ENCODE results near the gene KDM4C. TPM values are rescaled to one million over a fixed set of nuclear protein-coding genes. Genes with fewer than 3 reads are reported as not detected.
A peak's percentile ranks its signal among the peaks of the same experiment; 100 is the strongest.
"Not testable (repeated sequence)": the region's sequence is repeated elsewhere in the genome, so short reads cannot be mapped to it uniquely, and the experiment has no call there.

KDM4C gene
- total RNA-seq, 1 experiment from 2014 or later, result 17.0 TPM

GRCh38 chr9:6779417-6780241 is 21.9 kb downstream of the KDM4C start:
- no peak overlapping the region for H3K4me3 ChIP-seq
- peaks cover 8% of the 10 kb centered on the region; the same call in 1 of the 2 replicates for H3K4me1 ChIP-seq
- H3K27me3 ChIP-seq, result no peaks in the 10 kb centered on the region
- H3K36me3 ChIP-seq, result no peaks in the 10 kb centered on the region
- no peaks in the 10 kb centered on the region for H3K9me3 ChIP-seq (replicated peaks)
- DNase-seq, result no peak
- H3K27ac ChIP-seq, result no peak overlapping the region

DNA sequence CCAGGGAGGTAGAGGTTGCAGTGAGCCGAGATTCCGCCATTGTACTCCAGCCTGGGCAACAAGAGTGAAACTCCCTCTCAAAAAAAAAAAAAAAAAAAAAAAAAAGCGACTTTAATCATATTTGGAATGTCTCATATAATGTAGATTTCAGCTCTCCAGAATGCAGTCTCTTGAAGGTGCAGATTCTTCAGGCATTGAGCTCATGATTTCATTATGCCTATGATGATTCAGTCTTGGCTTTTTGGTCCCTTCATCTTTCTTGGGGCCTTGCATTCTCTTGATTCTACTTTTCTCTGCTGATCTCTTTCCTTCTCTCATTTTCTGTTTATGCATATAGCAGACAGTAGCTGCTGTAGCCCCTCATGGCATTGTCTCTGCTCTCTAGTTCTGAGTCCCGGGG is 22.9 kb downstream of the KDM4C start:
- H3K4me1 ChIP-seq, result peaks cover 8% of the 10 kb centered on the region; the same call in 1 of the 2 replicates
- no peak overlapping the region for H3K4me3 ChIP-seq
- H3K9me3 ChIP-seq (replicated peaks), result no peaks in the 10 kb centered on the region
- no peaks in the 10 kb centered on the region for H3K36me3 ChIP-seq
- H3K27ac ChIP-seq, result no peak overlapping the region
- DNase-seq, result no peak
- no peaks in the 10 kb centered on the region for H3K27me3 ChIP-seq

GRCh38 chr9:6781476-6781875 is 23.7 kb downstream of the KDM4C start:
- H3K36me3 ChIP-seq, result no peaks in the 10 kb centered on the region
- DNase-seq, result no peak
- no peak overlapping the region for H3K27ac ChIP-seq
- H3K4me3 ChIP-seq, result no peak overlapping the region
- peaks cover 8% of the 10 kb centered on the region; the same call in 1 of the 2 replicates for H3K4me1 ChIP-seq
- no peaks in the 10 kb centered on the region for H3K27me3 ChIP-seq
- no peaks in the 10 kb centered on the region for H3K9me3 ChIP-seq (replicated peaks)

DNA sequence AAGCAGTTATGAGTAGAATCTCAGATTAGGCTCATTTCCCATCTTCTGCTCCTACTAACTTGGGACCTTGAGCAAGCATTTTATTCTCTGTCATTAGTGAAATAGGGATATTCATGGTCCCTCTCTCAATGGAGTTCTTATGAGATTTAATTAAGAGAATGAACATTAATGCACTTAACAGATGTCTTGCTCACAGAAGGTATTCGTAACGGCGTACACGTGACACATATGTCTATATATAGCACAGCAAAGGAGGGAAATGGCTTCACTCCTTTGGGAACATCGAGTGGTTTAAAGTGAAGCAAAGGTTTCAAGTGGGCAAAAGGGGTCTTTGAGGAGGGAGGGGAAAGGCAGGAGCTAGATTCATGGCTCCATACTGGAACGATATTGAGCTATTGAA is 24.6 kb downstream of the KDM4C start:
- H3K4me1 ChIP-seq, result peaks cover 8% of the 10 kb centered on the region; the same call in 1 of the 2 replicates
- no peak overlapping the region for H3K27ac ChIP-seq
- H3K9me3 ChIP-seq (replicated peaks), result no peaks in the 10 kb centered on the region
- H3K4me3 ChIP-seq, result no peak overlapping the region
- H3K36me3 ChIP-seq, result no peaks in the 10 kb centered on the region
- H3K27me3 ChIP-seq, result no peaks in the 10 kb centered on the region
- DNase-seq, result no peak

DNA sequence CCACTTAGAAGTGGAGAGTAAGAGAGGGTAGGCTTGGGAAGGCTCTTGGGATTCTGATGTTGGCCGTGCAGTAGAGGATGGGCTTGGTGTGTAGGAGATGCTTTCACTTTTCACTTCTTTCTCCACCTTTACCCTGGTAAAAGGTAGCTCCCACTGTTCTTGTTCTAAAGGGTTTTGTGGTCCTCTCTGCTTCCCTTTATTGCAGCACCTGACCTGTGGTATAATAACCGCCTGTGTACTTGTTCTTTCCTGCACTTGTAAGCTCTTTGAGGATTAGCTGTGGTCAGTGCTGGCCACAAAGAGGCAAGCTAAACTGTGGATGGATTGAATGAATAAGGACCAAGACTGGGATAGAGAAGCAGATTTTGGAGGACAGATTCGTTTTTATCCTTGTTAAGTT is 25.2 kb downstream of the KDM4C start:
- H3K27me3 ChIP-seq, result no peaks in the 10 kb centered on the region
- no peak overlapping the region for H3K27ac ChIP-seq
- no peaks in the 10 kb centered on the region for H3K36me3 ChIP-seq
- H3K4me3 ChIP-seq, result no peak overlapping the region
- DNase-seq, result peak in 1 of 2 experiments; percentile 24
- no peaks in the 10 kb centered on the region for H3K9me3 ChIP-seq (replicated peaks)
- H3K4me1 ChIP-seq, result peaks cover 8% of the 10 kb centered on the region; the same call in 1 of the 2 replicates

DNA sequence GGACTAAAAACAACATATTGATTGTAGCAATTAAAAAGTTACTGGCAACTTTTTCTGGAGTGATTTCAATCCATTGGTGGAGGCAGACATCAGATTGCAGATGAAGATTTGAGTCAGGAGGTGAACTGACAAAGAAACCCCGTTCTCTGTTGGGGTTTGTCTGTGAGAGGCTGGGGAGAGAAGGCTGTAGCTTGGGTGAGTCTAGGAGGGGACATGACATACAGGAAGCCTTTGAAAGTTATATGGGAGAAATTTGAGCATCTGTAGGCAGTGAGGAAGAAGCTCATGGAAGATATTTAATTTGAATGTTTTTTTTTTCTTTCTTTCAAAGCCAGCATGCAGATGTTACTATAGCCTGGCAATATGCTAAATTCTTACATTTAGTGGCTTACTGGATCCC is 26.0 kb downstream of the KDM4C start:
- H3K36me3 ChIP-seq, result no peaks in the 10 kb centered on the region
- H3K4me1 ChIP-seq, result peaks cover 8% of the 10 kb centered on the region; the same call in 1 of the 2 replicates
- no peak for DNase-seq
- no peak overlapping the region for H3K27ac ChIP-seq
- no peaks in the 10 kb centered on the region for H3K9me3 ChIP-seq (replicated peaks)
- H3K4me3 ChIP-seq, result no peak overlapping the region
- no peaks in the 10 kb centered on the region for H3K27me3 ChIP-seq

DNA sequence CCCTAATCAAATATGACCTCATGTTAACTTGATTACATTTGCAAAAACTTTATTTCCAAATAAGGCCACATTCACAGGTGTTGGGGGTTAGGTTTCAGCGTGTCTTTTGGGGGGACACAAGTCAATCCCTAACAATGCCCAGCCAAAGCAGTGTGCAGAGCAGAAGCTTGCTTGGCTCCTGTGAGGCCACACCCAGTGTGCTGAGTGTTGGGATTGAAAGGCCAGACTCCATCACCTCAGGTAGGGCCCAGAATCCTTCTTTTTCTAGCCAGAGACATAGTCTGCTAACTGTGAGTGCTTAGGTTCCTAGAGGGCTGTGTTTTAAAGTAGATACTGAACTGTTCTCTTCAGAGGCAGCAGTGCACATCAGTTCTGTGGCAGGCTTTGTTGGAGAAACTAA is 27.9 kb downstream of the KDM4C start:
- Histone ChIP-seq H3K9me3 (replicated peaks) (no peaks in the 10 kb centered on the region), H3K4me1 (no peaks in the 10 kb centered on the region)

DNA sequence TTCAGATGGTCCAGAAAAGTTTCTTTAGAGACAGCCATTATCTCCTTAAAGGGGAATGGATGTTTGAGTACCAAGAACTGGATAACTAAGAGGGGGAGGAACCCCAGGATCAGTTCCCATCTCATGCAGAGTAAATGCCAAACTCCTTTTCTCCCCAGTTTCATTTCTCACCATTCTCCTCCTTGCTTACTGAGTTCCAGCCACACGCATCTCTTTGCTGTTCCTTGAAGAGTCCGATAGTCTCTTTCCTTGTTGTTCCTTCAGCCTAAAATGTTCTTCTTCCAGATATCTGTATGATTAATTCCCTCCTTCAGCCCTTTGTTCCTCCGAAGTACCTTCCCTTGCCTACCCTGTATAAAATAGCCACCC is 30.0 kb downstream of the KDM4C start:
- no peak for DNase-seq
- Histone ChIP-seq H3K4me1 (no peaks in the 10 kb centered on the region), H3K4me3 (no peak overlapping the region), H3K27ac (no peak overlapping the region), H3K36me3 (no peaks in the 10 kb centered on the region), H3K27me3 (no peaks in the 10 kb centered on the region), H3K9me3 (replicated peaks) (no peaks in the 10 kb centered on the region)

More for the DNA sequence above, 27.9 kb downstream of the KDM4C start:
- H3K27me3 ChIP-seq, result no peaks in the 10 kb centered on the region
- DNase-seq, result peak in 1 of 2 experiments; percentile 3
- no peak overlapping the region for H3K27ac ChIP-seq
- no peaks in the 10 kb centered on the region for H3K36me3 ChIP-seq
- no peak overlapping the region for H3K4me3 ChIP-seq

GRCh38 chr9:6788162-6789016 is 30.6 kb downstream of the KDM4C start:
- no peak for DNase-seq
- Histone ChIP-seq H3K36me3 (no peaks in the 10 kb centered on the region), H3K4me3 (no peak overlapping the region), H3K27ac (no peak overlapping the region), H3K4me1 (no peaks in the 10 kb centered on the region), H3K9me3 (replicated peaks) (no peaks in the 10 kb centered on the region), H3K27me3 (no peaks in the 10 kb centered on the region)

- not testable (repeated sequence) for DNase-seq; H3K4me3 ChIP-seq; H3K9me3 ChIP-seq (replicated peaks); H3K4me1 ChIP-seq; H3K36me3 ChIP-seq; H3K27me3 ChIP-seq; H3K27ac ChIP-seq
Observed at GRCh38 chr9:6789017-6789338, 31.2 kb downstream of the KDM4C start.

GRCh38 chr9:6790866-6791265 is 33.1 kb downstream of the KDM4C start:
- Histone ChIP-seq H3K27ac (no peak overlapping the region), H3K9me3 (replicated peaks) (no peaks in the 10 kb centered on the region), H3K4me1 (no peaks in the 10 kb centered on the region), H3K4me3 (no peak overlapping the region), H3K36me3 (no peaks in the 10 kb centered on the region), H3K27me3 (no peaks in the 10 kb centered on the region)
- DNase-seq, result no peak

DNA sequence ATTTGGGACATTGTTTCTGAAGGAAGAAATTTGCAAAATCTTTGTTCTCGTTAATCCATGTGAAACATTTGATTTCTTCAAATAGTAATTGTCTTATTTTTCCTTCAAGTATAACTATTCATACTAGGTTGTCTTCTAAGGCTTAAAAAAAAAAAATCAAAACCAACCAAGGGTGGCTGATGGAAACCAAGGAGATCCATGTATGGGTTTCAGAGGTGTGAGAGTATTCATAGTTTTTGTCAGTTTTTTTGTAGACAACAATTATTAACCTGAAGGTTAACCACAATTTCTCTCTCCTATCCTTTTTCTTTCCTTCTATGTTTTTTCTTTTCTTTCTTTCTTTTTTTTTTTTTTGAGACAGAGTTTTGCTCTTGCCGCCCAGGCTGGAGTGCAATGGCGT is 35.4 kb downstream of the KDM4C start:
- Histone ChIP-seq H3K27ac (no peak overlapping the region), H3K4me3 (no peak overlapping the region), H3K36me3 (no peaks in the 10 kb centered on the region), H3K9me3 (replicated peaks) (no peaks in the 10 kb centered on the region), H3K27me3 (no peaks in the 10 kb centered on the region), H3K4me1 (no peaks in the 10 kb centered on the region)
- DNase-seq, result no peak

DNA sequence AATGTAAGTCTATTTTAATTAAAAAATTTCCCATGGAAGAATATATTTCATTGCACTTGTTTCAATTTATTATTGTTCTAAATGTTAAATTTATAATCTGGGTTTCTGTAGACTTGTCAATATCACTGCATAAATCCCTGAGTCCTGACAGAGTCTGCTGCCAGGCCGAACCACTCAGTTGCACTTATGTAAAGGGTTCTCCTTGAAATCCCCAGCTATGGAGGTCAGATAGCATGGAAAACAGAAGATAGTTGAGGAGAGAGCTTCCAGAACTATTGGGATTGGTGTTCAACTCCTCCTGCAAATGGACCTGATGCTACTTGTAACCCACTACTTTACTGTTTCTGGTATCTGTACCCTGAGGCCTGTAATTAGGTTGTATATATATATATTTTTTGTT is 37.2 kb downstream of the KDM4C start:
- no peak for DNase-seq
- no peaks in the 10 kb centered on the region for H3K27me3 ChIP-seq
- no peaks in the 10 kb centered on the region for H3K9me3 ChIP-seq (replicated peaks)
- H3K36me3 ChIP-seq, result no peaks in the 10 kb centered on the region
- no peak overlapping the region for H3K27ac ChIP-seq
- H3K4me3 ChIP-seq, result no peak overlapping the region
- no peaks in the 10 kb centered on the region for H3K4me1 ChIP-seq

DNA sequence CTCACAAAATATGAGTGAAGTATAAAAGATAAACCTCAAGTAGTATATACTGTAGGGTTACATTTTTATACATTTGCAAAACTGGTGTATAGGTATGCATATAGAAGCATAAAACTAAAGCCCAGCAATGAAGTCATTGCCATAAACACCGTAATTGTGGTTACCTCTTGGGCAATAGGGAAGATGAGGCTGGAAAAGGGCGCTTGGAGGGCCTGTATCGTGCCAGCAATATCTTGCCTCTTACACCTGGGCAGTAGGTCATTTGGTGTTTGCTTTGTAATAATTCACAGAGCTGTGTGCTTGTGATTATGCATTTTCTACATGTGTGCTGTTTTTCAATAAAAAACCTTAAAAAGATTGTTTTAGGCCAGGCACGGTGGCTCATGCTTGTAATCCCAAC is 45.2 kb downstream of the KDM4C start:
- Histone ChIP-seq H3K27ac (no peak overlapping the region), H3K4me1 (no peaks in the 10 kb centered on the region), H3K9me3 (replicated peaks) (no peaks in the 10 kb centered on the region), H3K27me3 (no peaks in the 10 kb centered on the region), H3K36me3 (no peaks in the 10 kb centered on the region), H3K4me3 (no peak overlapping the region)
- DNase-seq, result no peak

GRCh38 chr9:6805532-6805931 is 47.8 kb downstream of the KDM4C start:
- no peaks in the 10 kb centered on the region for H3K27me3 ChIP-seq
- no peak overlapping the region for H3K4me3 ChIP-seq
- no peak overlapping the region for H3K27ac ChIP-seq
- H3K36me3 ChIP-seq, result no peaks in the 10 kb centered on the region
- H3K4me1 ChIP-seq, result no peaks in the 10 kb centered on the region
- no peaks in the 10 kb centered on the region for H3K9me3 ChIP-seq (replicated peaks)
- DNase-seq, result no peak

Measured in SJCRH30 (cell line).